ENCODE measurements around the gene KCNAB1.

GRCh38 chr3:156456771-156457224 lies 336.4 kb downstream of the KCNAB1 start:
- TF ChIP-seq, protein P1, sequence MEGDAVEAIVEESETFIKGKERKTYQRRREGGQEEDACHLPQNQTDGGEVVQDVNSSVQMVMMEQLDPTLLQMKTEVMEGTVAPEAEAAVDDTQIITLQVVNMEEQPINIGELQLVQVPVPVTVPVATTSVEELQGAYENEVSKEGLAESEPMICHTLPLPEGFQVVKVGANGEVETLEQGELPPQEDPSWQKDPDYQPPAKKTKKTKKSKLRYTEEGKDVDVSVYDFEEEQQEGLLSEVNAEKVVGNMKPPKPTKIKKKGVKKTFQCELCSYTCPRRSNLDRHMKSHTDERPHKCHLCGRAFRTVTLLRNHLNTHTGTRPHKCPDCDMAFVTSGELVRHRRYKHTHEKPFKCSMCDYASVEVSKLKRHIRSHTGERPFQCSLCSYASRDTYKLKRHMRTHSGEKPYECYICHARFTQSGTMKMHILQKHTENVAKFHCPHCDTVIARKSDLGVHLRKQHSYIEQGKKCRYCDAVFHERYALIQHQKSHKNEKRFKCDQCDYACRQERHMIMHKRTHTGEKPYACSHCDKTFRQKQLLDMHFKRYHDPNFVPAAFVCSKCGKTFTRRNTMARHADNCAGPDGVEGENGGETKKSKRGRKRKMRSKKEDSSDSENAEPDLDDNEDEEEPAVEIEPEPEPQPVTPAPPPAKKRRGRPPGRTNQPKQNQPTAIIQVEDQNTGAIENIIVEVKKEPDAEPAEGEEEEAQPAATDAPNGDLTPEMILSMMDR (optimal IDR thresholded peaks at IDR 0.05 in 1 of 3, IDR thresholded peaks at IDR 0.05 in 1 of 3, conservative IDR thresholded peaks at IDR 0.05 in 1 of 3; ENCODE audit: extremely low read depth in 1 of 3, insufficient read depth in 2 of 3, low read length in 3 of 3): no peak
- TF ChIP-seq EZH2 (IDR thresholded peaks at IDR 0.05; ENCODE audit: low read length): no peak

Data from keratinocyte (primary cell).